MM.1S (cell line): Measurements from ENCODE around the gene MIPEP.

Experiments
- DNase-seq: peaks from one replicate; pipeline ENCODE4 v3.0.0-alpha.2; 2015
- H2AFZ ChIP-seq: fragments of 300-600 bp; sonication (generic); 2 replicates; pipeline ENCODE4 v1.6.0; 2016; ENCODE audit warnings: antibody characterized with exemption, low read length
- H3F3A ChIP-seq: fragments of 300-600 bp; sonication (generic); 2 replicates; pipeline ENCODE4 v1.6.1; 2016; ENCODE audit warnings: mild to moderate bottlenecking, antibody characterized with exemption, low read length, moderate library complexity, mixed read lengths; ENCODE audit not compliant: insufficient read depth
- H3K27ac ChIP-seq: fragments of 300-600 bp; sonication (generic); 2 replicates; pipeline ENCODE4 v1.5.1; 2016; ENCODE audit warnings: mild to moderate bottlenecking, low read length
- H3K27me3 ChIP-seq: fragments of 300-600 bp; sonication (generic); replicated peaks from 2 replicates; pipeline ENCODE4 v1.6.0; 2016; ENCODE audit warnings: low read length; ENCODE audit not compliant: insufficient read depth
- H3K36me3 ChIP-seq: fragments of 300-600 bp; sonication (generic); replicated peaks from 2 replicates; pipeline ENCODE4 v1.6.1; 2016; ENCODE audit warnings: mild to moderate bottlenecking, low read length, mixed read lengths; ENCODE audit not compliant: insufficient read depth
- H3K4me1 ChIP-seq: fragments of 300-600 bp; sonication (generic); 2 replicates; pipeline ENCODE4 v1.6.1; 2016; ENCODE audit warnings: low read length, mixed read lengths
- H3K4me2 ChIP-seq: fragments of 300-600 bp; sonication (generic); 2 replicates; pipeline ENCODE4 v1.6.0; 2016; ENCODE audit warnings: low read depth, low read length
- H3K4me3 ChIP-seq: fragments of 300-600 bp; sonication (generic); 2 replicates; pipeline ENCODE4 v1.5.1; 2016; ENCODE audit warnings: low read length, mixed read lengths
- H3K79me2 ChIP-seq: fragments of 300-600 bp; sonication (generic); 2 replicates; pipeline ENCODE4 v1.6.1; 2016; ENCODE audit warnings: mixed run types, low read length, mixed read lengths
- H3K9ac ChIP-seq: fragments of 300-600 bp; sonication (generic); 2 replicates; pipeline ENCODE4 v1.6.1; 2016; ENCODE audit warnings: low read length, mixed read lengths
- H3K9me2 ChIP-seq: fragments of 300-600 bp; sonication (generic); replicated peaks from 2 replicates; pipeline ENCODE4 v1.6.1; 2016; ENCODE audit warnings: mild to moderate bottlenecking, low read length, mixed read lengths; ENCODE audit not compliant: insufficient read depth
- H3K9me3 ChIP-seq: fragments of 300-600 bp; sonication (generic); replicated peaks from 2 replicates; pipeline ENCODE4 v1.6.1; 2016; ENCODE audit warnings: mild to moderate bottlenecking, low read length, mixed read lengths; ENCODE audit not compliant: insufficient read depth
- H4K20me1 ChIP-seq: fragments of 300-600 bp; sonication (generic); 2 replicates; pipeline ENCODE4 v1.6.1; 2016; ENCODE audit warnings: mild to moderate bottlenecking, low read length, moderate library complexity, mixed read lengths; ENCODE audit not compliant: insufficient read depth
- EZH2 ChIP-seq: fragments of 300-600 bp; sonication (generic); optimal IDR thresholded peaks from 2 replicates; pipeline ENCODE3; 2017; ENCODE audit warnings: low read depth, mild to moderate bottlenecking, antibody characterized with exemption, low read length, mixed read lengths
- EZH2phosphoT487 ChIP-seq: fragments of 300-600 bp; sonication (generic); IDR thresholded peaks from 2 replicates; pipeline ENCODE4 v1.6.1; 2018; ENCODE audit warnings: antibody characterized with exemption, low read length
- TF ChIP-seq, protein P1 (sequence below): fragments of 300-600 bp; sonication (generic); IDR thresholded peaks from 2 replicates; pipeline ENCODE4 v1.5.1; 2016; ENCODE audit warnings: antibody characterized with exemption, low read length, mixed read lengths

The MIPEP gene

DNA sequence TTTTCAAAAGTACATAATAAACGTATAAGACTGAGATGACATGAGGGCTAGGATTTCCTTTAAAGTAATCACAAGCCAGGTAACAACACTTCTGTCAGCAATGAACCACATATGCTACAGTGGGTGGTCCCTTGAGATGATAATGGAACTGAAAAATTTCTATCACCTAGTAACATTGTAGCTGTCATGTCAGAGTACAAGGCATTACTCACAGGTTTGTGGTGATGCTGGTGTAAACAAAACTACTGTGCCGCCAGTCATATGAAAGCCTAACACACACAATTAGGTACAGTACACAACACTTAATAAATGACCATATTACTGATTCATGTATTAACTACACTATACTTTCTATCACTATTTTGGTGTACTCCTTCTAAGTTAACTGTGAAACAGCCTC lies 36.8 kb downstream of the MIPEP start:
- H3K27me3 ChIP-seq: no peaks in the 10 kb centered on the region
- TF ChIP-seq EZH2phosphoT487 (no peak), EZH2 (no peak)
- TF ChIP-seq, protein P1, sequence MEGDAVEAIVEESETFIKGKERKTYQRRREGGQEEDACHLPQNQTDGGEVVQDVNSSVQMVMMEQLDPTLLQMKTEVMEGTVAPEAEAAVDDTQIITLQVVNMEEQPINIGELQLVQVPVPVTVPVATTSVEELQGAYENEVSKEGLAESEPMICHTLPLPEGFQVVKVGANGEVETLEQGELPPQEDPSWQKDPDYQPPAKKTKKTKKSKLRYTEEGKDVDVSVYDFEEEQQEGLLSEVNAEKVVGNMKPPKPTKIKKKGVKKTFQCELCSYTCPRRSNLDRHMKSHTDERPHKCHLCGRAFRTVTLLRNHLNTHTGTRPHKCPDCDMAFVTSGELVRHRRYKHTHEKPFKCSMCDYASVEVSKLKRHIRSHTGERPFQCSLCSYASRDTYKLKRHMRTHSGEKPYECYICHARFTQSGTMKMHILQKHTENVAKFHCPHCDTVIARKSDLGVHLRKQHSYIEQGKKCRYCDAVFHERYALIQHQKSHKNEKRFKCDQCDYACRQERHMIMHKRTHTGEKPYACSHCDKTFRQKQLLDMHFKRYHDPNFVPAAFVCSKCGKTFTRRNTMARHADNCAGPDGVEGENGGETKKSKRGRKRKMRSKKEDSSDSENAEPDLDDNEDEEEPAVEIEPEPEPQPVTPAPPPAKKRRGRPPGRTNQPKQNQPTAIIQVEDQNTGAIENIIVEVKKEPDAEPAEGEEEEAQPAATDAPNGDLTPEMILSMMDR: no peak

DNA sequence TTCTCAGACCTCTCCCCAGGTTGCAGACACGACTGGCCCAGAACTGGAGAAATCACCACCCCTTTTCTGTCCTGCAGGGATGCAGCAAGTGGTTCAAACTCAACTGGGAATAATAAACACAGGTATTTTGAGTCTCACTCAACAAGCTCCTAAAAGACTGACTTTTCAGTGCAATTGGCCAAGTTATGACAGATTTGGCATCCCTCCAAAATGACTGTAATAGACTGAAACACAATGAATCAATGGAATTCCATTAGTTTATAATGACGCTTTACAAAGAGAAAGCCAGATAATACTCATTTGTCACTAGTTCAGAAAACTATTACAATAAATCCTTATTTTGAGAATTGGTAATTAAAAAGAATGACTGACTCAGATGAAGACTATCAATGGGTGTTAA lies 38.1 kb downstream of the MIPEP start:
- Histone ChIP-seq H3K9ac (no peak overlapping the region), H3K27ac (no peak overlapping the region)

More for the DNA sequence above, 36.8 kb downstream of the MIPEP start:
- no peaks in the 10 kb centered on the region for H3K79me2 ChIP-seq
- H3K9me3 ChIP-seq: no peaks in the 10 kb centered on the region
- H3K9me2 ChIP-seq: no peaks in the 10 kb centered on the region
- H4K20me1 ChIP-seq: no peaks in the 10 kb centered on the region
- peaks cover 11% of the 10 kb centered on the region; the same call in 1 of the 2 replicates for H3K4me1 ChIP-seq
- no peak overlapping the region for H2AFZ ChIP-seq
- H3K4me2 ChIP-seq: no peak overlapping the region
- DNase-seq: no peak
- no peaks in the 10 kb centered on the region for H3K36me3 ChIP-seq
- no peak overlapping the region for H3K4me3 ChIP-seq
- no peak overlapping the region for H3K27ac ChIP-seq
- no peaks in the 10 kb centered on the region for H3F3A ChIP-seq
- no peak overlapping the region for H3K9ac ChIP-seq

DNA sequence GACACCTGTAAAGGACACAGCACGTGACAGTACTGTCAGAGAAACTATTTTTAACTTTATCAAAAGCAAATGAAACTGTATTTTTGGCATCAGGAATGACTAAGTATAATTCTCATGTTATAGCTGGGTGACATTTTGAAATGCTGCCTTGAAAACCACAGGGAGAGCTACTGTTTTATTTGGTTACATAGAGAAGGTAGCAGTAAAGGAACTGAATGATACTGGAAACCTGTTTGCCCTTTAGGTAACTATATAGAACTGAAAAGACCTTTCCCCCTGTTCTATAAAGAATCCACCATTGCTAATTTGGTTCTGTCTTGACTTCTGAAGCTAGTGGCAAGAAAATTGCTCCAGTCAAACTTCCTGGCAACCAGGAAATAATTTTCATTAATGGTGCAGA lies 39.1 kb downstream of the MIPEP start:
- Histone ChIP-seq H3K27ac (no peak overlapping the region), H3K79me2 (no peaks in the 10 kb centered on the region), H3K9me2 (no peaks in the 10 kb centered on the region), H3K4me1 (peaks cover 11% of the 10 kb centered on the region; the same call in 1 of the 2 replicates), H3F3A (no peaks in the 10 kb centered on the region), H3K4me2 (no peak overlapping the region), H4K20me1 (no peaks in the 10 kb centered on the region), H3K9me3 (no peaks in the 10 kb centered on the region), H3K27me3 (no peaks in the 10 kb centered on the region), H3K9ac (no peak overlapping the region), H3K4me3 (no peak overlapping the region), H3K36me3 (no peaks in the 10 kb centered on the region), H2AFZ (no peak overlapping the region)
- no peak for TF ChIP-seq EZH2phosphoT487
- TF ChIP-seq EZH2: no peak
- TF ChIP-seq, protein P1: no peak
- no peak for DNase-seq

More for the DNA sequence above, 38.1 kb downstream of the MIPEP start:
- H3K4me3 ChIP-seq: no peak overlapping the region
- H4K20me1 ChIP-seq: no peaks in the 10 kb centered on the region
- H3K9me3 ChIP-seq: no peaks in the 10 kb centered on the region
- TF ChIP-seq EZH2 (no peak), EZH2phosphoT487 (no peak)
- TF ChIP-seq, protein P1: no peak
- H2AFZ ChIP-seq: no peak overlapping the region
- H3K9me2 ChIP-seq: no peaks in the 10 kb centered on the region
- no peaks in the 10 kb centered on the region for H3K27me3 ChIP-seq
- DNase-seq: no peak
- H3K79me2 ChIP-seq: no peaks in the 10 kb centered on the region
- H3F3A ChIP-seq: no peaks in the 10 kb centered on the region
- no peaks in the 10 kb centered on the region for H3K36me3 ChIP-seq
- H3K4me1 ChIP-seq: peaks cover 11% of the 10 kb centered on the region; the same call in 1 of the 2 replicates
- no peak overlapping the region for H3K4me2 ChIP-seq
